ENCODE measurements around the gene SNAPIN.

The SNAPIN gene

DNA sequence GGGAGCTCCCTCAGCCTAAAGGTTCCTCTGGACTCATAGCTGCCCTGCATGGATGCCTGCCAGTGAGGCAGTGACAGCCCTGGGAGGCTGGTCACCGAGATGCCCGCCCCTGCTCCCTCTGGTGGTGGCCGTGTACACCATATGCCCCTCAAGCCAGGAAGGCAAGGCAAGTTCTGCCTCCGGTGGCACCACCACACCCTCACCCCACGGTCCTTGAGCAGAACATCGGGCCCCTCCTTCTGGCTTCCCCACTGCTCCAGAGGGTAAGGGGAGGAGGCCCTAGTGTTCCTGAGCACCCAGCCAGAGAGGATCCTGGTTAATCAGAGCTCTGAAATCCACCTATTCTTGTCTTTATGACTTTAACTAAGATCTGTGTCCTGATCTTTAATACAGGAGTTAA lies 40.8 kb upstream of the SNAPIN start:
- peak; percentile 24; the same call in 1 of the 2 replicates for TF ChIP-seq POLR2AphosphoS5 (IDR thresholded peaks at IDR 0.05; ENCODE audit: low read depth, low read length)
- TF ChIP-seq TAF1 (IDR thresholded peaks at IDR 0.05; ENCODE audit: borderline replicate concordance, insufficient read depth, low read length) = no peak

DNA sequence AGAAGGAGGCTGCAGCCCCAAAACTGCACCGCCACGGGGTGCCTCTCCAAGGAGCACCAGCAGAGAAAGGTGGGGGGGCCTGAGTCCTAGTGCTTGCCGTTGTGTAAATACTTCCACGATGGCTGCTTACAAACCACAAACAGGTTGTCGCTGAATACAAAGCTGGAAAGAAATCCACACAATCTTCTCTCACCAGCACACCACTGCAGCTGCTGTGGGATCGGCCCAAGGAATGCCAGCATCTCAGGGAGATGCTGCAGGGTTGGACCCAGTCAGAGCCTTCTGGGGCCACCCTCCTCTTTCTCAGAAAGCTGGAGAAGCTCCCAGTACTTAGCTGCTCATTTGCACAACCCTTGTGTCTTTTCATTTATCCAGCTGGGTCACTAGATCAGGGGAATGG lies 39.3 kb upstream of the SNAPIN start:
- no peak for TF ChIP-seq FOXP2 (optimal IDR thresholded peaks at IDR 0.05; ENCODE audit: borderline replicate concordance, extremely low read depth, extremely low read length, insufficient read depth)
- TF ChIP-seq, protein P1, sequence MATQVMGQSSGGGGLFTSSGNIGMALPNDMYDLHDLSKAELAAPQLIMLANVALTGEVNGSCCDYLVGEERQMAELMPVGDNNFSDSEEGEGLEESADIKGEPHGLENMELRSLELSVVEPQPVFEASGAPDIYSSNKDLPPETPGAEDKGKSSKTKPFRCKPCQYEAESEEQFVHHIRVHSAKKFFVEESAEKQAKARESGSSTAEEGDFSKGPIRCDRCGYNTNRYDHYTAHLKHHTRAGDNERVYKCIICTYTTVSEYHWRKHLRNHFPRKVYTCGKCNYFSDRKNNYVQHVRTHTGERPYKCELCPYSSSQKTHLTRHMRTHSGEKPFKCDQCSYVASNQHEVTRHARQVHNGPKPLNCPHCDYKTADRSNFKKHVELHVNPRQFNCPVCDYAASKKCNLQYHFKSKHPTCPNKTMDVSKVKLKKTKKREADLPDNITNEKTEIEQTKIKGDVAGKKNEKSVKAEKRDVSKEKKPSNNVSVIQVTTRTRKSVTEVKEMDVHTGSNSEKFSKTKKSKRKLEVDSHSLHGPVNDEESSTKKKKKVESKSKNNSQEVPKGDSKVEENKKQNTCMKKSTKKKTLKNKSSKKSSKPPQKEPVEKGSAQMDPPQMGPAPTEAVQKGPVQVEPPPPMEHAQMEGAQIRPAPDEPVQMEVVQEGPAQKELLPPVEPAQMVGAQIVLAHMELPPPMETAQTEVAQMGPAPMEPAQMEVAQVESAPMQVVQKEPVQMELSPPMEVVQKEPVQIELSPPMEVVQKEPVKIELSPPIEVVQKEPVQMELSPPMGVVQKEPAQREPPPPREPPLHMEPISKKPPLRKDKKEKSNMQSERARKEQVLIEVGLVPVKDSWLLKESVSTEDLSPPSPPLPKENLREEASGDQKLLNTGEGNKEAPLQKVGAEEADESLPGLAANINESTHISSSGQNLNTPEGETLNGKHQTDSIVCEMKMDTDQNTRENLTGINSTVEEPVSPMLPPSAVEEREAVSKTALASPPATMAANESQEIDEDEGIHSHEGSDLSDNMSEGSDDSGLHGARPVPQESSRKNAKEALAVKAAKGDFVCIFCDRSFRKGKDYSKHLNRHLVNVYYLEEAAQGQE (IDR thresholded peaks at IDR 0.05; ENCODE audit: insufficient read depth in 1 of 2, low read depth in 2 of 2, low read length in 2 of 2) = no peak
- TF ChIP-seq POLR2AphosphoS5 (IDR thresholded peaks at IDR 0.05; ENCODE audit: low read depth, low read length) = no peak
- TF ChIP-seq TAF1 (IDR thresholded peaks at IDR 0.05; ENCODE audit: borderline replicate concordance, insufficient read depth, low read length) = no peak
- TF ChIP-seq SIN3A (IDR thresholded peaks at IDR 0.05; ENCODE audit: borderline replicate concordance, insufficient read depth, low read length) = no peak

DNA sequence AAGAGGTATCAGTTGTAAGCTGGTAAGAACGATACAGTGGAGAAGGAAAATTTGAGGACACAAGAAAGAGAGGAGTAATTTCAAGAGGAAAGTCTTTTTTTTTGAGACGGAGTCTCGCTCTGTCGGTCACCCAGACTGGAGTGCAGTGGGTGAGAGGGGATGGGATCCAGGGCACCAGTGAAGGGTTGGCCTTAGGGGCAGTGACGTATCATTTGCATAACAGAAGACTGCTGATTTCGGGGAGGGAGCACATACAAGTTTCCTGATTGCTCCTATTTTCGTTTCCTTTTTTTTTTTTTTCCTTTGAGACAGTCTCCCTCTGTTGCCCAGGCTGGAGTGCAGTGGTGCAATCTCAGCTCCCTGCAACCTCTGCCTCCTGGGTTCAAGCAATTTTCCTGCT lies 35.4 kb upstream of the SNAPIN start:
- TF ChIP-seq SIN3A (IDR thresholded peaks at IDR 0.05; ENCODE audit: borderline replicate concordance, insufficient read depth, low read length) = no peak
- TF ChIP-seq, protein P1 (IDR thresholded peaks at IDR 0.05; ENCODE audit: insufficient read depth in 1 of 2, low read depth in 2 of 2, low read length in 2 of 2) = no peak
- TF ChIP-seq FOXP2 (optimal IDR thresholded peaks at IDR 0.05; ENCODE audit: borderline replicate concordance, extremely low read depth, extremely low read length, insufficient read depth) = no peak
- no peak for TF ChIP-seq TAF1 (IDR thresholded peaks at IDR 0.05; ENCODE audit: borderline replicate concordance, insufficient read depth, low read length)
- no peak for TF ChIP-seq POLR2AphosphoS5 (IDR thresholded peaks at IDR 0.05; ENCODE audit: low read depth, low read length)

DNA sequence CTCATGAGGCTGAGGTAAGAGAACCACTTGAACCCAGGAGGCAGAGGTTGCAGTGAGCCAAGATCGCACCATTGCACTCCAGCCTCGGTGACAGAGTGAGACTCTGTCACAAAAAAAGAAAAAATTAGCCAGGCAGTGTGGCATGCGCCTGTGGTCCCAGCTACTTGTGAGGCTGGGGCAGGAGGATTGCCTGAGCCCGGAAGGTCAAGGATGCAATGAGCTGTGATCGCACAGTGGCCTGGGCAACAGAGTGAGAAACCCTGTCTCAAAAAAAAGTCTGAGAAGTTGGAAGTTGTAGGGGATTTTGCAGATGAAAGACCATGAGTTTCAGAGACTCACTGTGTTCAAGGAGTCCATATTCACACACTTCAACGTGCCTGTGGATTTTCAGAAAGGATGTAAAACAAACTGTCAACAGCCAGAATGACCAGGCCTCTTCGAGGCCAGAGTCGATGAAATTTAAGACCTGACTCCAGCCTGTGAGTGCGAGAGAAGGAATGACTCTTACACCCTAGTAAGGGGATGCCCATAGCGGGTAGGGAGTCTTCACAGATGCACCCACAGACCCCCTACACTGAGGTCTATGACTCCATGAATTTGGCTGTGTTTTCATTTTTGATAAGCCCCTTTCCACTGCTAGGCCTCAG lies 33.4 kb upstream of the SNAPIN start:
- TF ChIP-seq POLR2AphosphoS5 (IDR thresholded peaks at IDR 0.05; ENCODE audit: low read depth, low read length) (no peak), TAF1 (IDR thresholded peaks at IDR 0.05; ENCODE audit: borderline replicate concordance, insufficient read depth, low read length) (no peak), SIN3A (IDR thresholded peaks at IDR 0.05; ENCODE audit: borderline replicate concordance, insufficient read depth, low read length) (no peak), FOXP2 (optimal IDR thresholded peaks at IDR 0.05; ENCODE audit: borderline replicate concordance, extremely low read depth, extremely low read length, insufficient read depth) (no peak)
- TF ChIP-seq, protein P1 (IDR thresholded peaks at IDR 0.05; ENCODE audit: insufficient read depth in 1 of 2, low read depth in 2 of 2, low read length in 2 of 2) = no peak

DNA sequence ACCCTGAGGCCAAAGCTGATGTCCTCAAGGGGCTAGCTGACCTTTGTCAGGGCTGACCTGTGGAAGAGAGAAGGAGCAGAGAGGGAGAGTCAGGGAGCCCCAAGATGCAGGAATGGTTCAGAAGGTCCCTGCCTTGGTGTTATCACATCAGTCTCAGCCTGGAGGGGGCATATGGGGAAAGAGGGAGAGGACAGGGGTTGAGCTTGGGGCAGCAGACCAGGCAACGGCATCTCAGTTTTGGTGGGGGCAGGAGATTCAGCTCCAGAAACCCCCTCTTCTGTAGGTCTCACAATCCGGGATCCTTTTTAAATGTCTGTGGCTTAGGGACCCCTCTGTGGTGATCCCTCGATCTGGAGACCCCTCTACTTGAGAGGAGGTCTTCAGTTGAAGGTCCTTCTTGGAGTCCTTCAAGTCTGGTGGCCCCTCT lies 32.0 kb upstream of the SNAPIN start:
- TF ChIP-seq SIN3A (IDR thresholded peaks at IDR 0.05; ENCODE audit: borderline replicate concordance, insufficient read depth, low read length) = no peak
- no peak for TF ChIP-seq TAF1 (IDR thresholded peaks at IDR 0.05; ENCODE audit: borderline replicate concordance, insufficient read depth, low read length)
- TF ChIP-seq FOXP2 (optimal IDR thresholded peaks at IDR 0.05; ENCODE audit: borderline replicate concordance, extremely low read depth, extremely low read length, insufficient read depth) = no peak
- TF ChIP-seq, protein P1 (IDR thresholded peaks at IDR 0.05; ENCODE audit: insufficient read depth in 1 of 2, low read depth in 2 of 2, low read length in 2 of 2) = no peak
- TF ChIP-seq POLR2AphosphoS5 (IDR thresholded peaks at IDR 0.05; ENCODE audit: low read depth, low read length) = no peak; the same call in 1 of the 2 replicates
